ENCODE results near the gene MIER2.

- TF ChIP-seq CTCF (IDR thresholded peaks at IDR 0.05) (no peak), ZFX (IDR thresholded peaks at IDR 0.05; ENCODE audit: borderline replicate concordance) (no peak)
Observed at GRCh38 chr19:343941-344624, 513 bp downstream of the MIER2 start.

Measured in 22Rv1 (cell line).